Hematopoietic multipotent progenitor cell treated with erythropoietin and hydrocortisone succinate and interleukin-3 and kit ligand, for 17 days (in vitro differentiated cells): Measurements from ENCODE around the gene NPIPA2.
"Not testable (repeated sequence)": the region's sequence is repeated elsewhere in the genome, so short reads cannot be mapped to it uniquely, and the experiment has no call there.

Experiments used
- DNase-seq: peaks from one replicate; pipeline ENCODE4 v3.0.0-alpha.2; 2015; ENCODE audit warnings: low spot score

NPIPA2 gene

DNA sequence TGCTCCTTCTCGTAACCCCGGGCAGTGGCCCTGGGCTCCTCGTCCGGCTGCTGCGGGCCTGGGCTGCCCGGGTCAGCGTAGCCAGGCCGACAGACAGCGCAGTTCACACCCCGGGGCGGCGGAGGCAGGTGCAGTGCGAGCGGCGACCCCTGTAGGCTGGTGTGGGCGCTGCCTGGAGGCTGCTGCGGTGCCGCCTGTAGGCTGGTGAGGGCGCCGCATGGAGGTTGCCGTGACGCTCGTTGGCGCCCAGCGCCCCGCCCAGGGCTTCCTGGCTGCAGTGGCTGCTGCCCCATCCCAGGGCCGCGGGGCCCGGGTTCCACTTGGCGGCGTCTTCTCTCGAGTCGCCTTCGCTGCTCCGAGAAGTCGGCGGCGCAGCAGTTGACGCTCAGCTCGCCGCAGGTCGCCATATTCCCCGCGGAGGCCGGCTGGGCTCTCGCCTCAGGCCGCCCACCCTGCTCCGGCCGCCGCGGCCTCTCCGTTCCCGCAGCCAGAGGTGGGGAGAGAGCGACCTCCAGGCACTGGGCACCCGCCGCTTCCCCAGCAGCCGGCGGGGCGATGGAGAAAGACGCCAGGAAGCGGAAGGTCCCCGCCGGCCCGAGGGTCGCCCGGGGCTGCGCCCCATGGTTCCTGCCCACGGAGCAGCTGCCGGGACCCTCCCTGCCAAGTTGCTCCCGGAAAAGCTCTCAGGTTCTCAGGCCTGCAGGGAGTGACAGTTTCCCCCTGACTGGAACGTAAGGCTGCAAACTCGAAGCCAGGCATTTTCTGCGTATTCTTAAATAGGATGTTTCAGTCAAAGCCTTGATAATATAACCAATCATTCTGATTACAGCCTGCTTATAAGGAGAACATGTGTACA is at the start of gene NPIPA2:
Gene NPIPA2 (plus strand): TSS at position 261 of the 856 bp plus-strand sequence. CDS start 5,533 bp downstream, outside the sequence.
- not testable (repeated sequence) for DNase-seq

DNA sequence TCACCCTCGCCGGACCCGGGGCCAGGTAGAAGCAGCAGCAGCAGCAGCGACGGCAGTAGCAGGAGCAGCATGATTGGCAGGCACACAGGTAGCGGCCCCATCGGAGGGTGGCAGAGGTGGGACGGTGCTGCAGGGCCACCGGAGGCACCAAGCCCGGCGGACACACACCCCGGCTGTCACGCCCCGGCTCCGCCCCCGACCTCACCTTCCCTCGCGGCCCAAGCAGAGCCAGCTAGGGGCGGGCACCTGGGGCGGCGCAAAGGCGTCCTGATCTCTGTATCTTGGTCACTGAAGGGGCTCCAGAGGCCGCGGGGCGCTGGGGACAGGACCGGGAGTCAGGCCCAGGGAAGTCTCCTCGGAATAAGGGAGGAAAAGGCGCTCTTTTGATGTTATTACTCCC is 48.2 kb upstream of the NPIPA2 start, which contains the start of gene PLA2G10:
Gene PLA2G10 (minus strand): TSS at position 180 of the 400 bp plus-strand sequence. CDS start 79 bp downstream, at position 101.
- DNase-seq, result not testable (repeated sequence)

DNA sequence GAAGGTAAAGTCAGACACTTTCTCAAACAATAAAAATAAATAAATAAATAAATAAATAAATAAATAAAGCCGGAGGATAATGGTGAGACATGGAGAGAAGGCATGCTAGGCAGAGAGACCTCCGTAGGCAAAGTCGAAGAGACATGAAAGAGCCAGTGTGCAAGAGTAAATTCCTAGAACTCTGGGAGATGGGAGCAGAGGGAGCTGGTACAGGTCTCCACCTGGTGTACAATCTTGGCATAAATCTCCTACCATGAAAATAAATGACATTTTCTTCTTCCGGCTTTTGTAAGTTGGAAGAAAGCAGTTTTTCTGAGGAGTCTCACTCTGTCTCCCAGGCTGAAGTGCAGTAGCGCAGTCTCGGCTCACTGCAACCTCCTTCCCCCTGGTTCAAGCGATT is 40.5 kb upstream of the NPIPA2 start:
- not testable (repeated sequence) for DNase-seq

DNA sequence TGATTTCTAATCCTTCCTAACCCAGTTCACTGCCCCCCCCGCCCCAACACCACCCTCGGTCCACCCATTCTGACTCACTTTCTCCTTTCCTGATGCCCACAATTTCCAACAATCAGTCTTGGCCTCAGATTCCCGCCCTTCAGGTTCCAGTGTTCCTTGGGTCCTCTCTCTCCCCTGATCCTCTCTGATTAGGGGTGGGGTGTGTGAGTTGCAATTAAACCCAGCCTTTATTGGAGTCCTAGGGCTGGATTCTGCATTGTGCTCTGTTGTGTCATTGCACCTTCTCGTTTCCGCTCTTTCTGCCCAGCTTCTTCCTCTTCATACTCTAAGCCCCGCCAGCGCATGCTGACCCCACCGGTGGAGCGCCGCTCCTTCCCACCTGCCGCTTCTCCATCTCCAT is 39.7 kb upstream of the NPIPA2 start:
- not testable (repeated sequence) for DNase-seq

DNA sequence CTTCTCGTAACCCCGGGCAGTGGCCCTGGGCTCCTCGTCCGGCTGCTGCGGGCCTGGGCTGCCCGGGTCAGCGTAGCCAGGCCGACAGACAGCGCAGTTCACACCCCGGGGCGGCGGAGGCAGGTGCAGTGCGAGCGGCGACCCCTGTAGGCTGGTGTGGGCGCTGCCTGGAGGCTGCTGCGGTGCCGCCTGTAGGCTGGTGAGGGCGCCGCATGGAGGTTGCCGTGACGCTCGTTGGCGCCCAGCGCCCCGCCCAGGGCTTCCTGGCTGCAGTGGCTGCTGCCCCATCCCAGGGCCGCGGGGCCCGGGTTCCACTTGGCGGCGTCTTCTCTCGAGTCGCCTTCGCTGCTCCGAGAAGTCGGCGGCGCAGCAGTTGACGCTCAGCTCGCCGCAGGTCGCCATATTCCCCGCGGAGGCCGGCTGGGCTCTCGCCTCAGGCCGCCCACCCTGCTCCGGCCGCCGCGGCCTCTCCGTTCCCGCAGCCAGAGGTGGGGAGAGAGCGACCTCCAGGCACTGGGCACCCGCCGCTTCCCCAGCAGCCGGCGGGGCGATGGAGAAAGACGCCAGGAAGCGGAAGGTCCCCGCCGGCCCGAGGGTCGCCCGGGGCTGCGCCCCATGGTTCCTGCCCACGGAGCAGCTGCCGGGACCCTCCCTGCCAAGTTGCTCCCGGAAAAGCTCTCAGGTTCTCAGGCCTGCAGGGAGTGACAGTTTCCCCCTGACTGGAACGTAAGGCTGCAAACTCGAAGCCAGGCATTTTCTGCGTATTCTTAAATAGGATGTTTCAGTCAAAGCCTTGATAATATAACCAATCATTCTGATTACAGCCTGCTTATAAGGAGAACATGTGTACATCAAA is 38.9 kb upstream of the NPIPA2 start, which contains the start of gene NPIPA3:
Gene NPIPA3 (plus strand): TSS at position 256 of the 856 bp plus-strand sequence. CDS start 5,533 bp downstream, outside the sequence.
- DNase-seq, result not testable (repeated sequence)

DNA sequence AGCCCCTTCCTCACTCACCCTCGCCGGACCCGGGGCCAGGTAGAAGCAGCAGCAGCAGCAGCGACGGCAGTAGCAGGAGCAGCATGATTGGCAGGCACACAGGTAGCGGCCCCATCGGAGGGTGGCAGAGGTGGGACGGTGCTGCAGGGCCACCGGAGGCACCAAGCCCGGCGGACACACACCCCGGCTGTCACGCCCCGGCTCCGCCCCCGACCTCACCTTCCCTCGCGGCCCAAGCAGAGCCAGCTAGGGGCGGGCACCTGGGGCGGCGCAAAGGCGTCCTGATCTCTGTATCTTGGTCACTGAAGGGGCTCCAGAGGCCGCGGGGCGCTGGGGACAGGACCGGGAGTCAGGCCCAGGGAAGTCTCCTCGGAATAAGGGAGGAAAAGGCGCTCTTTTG is 9.1 kb upstream of the NPIPA2 start:
- not testable (repeated sequence) for DNase-seq

DNA sequence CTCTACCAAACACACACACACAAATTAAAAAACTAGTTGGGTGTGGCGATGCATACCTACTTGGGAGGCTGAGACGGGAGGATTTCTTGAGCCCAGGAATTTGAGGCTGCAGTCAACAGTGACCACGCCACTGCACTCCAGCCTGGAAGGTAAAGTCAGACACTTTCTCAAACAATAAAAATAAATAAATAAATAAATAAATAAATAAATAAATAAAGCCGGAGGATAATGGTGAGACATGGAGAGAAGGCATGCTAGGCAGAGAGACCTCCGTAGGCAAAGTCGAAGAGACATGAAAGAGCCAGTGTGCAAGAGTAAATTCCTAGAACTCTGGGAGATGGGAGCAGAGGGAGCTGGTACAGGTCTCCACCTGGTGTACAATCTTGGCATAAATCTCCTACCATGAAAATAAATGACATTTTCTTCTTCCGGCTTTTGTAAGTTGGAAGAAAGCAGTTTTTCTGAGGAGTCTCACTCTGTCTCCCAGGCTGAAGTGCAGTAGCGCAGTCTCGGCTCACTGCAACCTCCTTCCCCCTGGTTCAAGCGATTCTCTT is 1.4 kb upstream of the NPIPA2 start:
- not testable (repeated sequence) for DNase-seq

DNA sequence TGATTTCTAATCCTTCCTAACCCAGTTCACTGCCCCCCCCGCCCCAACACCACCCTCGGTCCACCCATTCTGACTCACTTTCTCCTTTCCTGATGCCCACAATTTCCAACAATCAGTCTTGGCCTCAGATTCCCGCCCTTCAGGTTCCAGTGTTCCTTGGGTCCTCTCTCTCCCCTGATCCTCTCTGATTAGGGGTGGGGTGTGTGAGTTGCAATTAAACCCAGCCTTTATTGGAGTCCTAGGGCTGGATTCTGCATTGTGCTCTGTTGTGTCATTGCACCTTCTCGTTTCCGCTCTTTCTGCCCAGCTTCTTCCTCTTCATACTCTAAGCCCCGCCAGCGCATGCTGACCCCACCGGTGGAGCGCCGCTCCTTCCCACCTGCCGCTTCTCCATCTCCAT is 539 bp upstream of the NPIPA2 start:
- not testable (repeated sequence) for DNase-seq

DNA sequence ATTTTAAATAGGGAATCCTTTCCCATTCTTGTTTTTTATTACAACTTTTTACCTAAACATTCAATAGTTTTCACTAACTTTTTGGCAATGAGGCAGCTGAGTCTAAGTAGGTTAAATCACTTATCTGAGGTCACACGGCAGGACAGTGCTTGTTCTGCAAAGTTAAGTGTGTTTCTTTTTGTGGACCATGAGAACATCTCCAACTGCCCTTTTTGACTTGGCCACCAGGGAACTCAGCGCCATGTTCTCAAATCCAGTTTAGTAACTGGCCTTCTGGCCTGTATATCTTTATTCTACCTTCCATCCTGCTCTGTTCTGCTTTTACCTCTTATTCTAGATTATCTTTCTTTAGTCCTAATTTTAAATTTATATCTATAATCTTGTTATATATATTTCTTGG is 31.3 kb downstream of the NPIPA2 start:
- not testable (repeated sequence) for DNase-seq

DNA sequence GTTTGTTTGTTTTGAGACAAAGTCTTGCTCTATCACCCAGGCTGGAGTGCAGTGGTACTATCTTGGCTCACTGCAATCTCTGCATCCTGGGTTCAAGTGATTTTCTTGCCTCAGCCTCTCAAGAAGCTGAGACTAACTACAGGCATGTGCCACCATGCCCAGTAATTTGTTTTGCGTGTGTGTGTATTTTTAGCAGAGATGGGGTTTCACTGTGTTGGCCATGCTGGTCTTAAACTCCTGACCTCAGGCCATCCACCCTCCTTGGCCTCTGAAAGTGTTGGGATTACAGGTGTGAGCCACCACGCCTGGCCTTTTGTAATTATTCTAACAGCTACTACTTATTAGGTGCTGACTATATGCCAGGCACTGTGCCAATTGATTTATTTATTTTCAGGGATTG is 33.3 kb downstream of the NPIPA2 start:
- DNase-seq, result not testable (repeated sequence)

DNA sequence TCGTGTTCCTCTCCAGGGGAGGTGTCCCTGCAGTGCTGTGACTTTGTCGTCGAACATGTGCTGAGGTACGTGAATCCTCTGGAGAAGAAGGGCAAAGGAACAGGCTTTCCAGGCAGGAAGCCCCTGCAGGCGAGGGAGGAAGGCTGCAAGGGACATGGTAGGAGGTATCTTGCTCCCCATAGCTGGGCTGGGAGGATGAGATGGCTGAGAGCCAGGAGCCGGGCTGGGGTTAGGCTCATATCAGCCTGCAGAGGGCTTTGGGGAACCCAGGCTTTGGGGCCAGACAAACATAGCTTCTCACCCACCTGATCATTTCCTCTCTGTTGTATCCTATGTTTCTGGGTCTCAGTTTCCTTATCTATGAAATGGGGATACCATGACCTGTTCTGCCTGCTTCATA is 34.4 kb downstream of the NPIPA2 start:
- not testable (repeated sequence) for DNase-seq

DNA sequence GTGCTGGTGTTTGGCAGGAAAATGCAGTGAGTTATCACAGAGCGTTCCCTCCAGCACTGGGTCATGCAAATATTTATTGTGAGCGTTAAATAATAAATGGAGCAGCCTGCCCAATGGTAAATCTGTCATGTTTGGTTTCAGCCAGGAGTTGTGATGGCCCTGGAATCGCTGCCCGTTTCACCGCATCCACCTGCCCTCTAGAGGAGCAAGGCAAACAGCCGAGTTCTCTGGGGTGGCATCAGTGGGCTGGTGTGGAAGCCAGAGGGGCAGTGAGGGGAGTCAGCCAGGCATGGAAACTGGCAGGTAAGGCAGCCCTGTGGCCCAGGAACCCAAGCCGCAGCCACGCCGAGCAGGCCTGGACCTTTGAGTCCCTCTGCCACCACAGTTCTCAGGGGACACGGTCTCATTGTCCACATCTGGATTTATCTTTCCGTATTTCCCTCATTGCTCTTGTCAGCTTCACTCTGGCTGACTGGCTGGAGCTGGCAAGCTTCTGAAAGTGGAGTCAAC is 37.1 kb downstream of the NPIPA2 start:
- not testable (repeated sequence) for DNase-seq

DNA sequence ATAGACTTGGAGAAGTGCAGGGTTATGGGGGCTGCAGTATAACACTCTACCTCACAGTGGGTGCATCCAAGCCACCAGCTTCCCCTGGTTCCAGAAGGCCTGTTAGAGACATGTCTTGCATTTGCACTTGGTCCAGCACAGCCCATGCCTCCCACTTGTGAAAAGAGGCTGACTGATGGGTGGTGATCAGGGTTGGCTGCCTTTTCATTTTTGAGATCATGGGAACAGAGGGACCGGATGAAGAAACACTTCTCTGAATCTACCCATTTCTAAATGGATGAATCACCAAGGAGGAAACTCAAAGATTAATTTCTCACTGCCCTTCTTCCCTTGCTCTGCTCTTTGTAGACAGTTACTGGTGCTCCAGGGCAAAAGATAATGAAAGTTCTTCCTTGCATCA is 43.8 kb downstream of the NPIPA2 start:
- not testable (repeated sequence) for DNase-seq

DNA sequence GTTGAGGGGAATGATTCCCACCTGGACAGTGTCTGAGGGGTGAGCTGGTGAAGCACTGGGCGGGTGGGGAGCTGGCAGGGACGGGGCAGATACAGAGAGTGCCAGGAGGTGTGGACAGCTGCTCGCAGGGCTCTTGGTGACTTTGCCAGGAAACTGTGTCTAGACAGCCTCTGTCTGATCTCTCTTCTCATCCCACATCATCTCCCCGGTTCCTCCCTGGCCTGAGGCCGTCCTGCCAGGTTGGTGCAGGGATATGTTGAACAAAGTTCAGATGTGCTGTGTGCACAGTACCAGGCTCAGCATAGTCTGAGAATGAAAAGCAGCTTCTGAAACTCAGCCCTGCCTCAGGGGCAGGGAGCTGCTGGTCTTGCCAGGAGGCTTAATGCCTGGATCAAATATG is 47.2 kb downstream of the NPIPA2 start:
- DNase-seq, result not testable (repeated sequence)

DNA sequence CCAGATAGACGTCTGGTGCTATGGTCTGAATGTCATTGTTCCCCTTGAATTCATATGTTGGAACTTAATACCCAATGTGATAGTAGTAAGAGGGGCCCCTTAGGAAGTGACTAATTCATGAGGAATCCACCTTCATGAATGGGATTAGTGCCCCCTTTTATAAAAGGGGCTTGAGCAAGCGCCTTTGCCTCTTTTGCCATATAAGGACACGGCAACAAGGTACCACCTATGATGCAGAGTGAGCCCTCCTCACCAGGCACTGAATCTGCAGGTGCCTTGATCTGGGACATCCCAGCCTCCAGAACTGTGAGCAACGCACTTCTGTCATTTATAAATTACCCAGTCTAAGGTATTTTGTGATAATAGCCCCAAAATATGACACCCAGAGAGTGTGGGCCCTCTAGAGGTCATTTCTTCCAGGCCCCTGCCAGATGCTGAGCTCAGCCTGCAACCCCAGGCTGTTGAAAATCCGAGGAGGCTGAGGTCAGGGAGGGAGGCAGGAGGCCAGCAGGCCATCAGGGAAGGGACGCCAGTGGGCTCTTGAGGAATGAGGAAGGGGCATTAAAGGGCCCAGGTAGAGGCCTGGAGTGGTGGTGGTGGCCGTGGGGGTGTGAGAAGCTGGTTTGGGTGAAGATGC is 48.1 kb downstream of the NPIPA2 start:
- DNase-seq, result not testable (repeated sequence)

DNA sequence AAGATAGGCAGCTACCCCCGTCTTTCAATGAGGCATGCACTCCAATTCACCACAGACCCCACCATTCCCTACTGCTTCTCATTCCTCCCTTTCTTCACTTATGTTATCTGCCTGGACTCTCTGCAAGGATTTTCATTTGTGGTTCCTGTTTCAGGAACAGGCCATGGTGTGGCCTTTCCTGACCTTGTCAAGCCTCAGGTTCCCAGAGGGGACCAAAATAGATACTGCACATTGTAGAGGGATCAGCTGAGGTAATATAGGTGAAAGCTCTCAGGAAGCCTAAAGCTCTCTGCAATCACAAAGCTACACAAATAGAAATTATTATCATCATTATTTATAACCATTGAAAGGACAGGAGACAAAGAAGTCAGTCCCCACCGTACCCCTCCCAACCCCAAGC is 50.6 kb downstream of the NPIPA2 start:
- DNase-seq, result not testable (repeated sequence)

DNA sequence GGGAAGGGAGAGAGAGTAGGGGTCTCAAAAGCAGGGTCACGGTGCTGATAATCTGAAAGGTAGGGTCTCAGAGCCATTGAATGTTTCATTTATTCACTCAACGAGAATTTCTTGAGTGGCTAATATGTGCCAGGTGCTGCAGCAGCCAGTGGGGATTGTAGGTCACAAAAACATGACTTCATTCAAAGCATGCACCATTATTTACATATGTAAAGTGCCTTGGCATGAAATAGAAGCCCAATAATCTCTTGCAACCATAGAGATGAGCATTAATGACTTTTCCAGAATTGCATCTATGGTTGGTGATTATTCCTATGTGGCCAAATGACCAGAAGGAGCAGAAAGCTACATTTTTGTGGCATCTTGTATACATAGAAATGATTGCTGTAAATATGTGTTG is 55.2 kb downstream of the NPIPA2 start:
- not testable (repeated sequence) for DNase-seq

DNA sequence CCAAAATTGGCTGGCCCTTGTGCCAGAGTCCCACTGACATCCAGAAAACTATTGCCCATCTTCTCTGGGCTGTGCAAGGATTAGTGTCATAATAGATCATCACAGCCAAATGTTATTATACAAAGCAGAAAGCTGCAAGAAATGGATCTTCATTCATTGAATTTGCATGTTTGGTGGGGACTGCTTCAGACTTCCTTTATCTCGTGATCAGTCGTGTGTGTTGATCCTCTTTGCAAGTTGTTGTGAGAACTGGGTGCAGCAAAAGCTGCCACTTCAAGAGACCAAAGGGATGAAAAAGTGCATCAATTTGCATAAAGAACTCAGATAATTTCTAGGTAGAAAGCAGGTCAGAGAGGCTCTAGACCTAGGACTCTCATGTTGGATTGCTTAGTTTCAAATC is 61.2 kb downstream of the NPIPA2 start:
- not testable (repeated sequence) for DNase-seq

DNA sequence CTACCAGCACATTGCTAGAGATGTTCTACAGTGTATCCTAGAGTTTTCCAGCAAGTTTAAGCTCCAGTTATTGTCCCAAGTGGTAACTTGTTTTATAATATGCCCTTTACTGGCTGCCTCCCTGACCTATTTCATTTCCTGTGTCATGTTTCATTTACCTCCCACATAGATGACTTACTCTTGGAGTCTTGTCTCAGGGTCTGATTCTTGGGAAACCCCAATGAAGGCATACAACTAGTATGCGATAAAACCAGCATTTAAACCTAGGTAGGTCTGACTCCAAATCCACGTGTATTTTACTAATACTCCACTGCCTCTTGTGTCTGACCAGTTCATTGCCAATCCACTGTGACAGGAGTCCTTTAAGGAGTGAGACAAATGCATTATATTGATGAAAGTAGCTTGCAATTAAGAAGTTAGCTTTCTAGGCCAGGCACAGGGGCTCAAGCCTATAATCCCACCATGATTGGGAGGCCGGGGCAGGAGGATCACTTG is 64.9 kb downstream of the NPIPA2 start:
- not testable (repeated sequence) for DNase-seq

DNA sequence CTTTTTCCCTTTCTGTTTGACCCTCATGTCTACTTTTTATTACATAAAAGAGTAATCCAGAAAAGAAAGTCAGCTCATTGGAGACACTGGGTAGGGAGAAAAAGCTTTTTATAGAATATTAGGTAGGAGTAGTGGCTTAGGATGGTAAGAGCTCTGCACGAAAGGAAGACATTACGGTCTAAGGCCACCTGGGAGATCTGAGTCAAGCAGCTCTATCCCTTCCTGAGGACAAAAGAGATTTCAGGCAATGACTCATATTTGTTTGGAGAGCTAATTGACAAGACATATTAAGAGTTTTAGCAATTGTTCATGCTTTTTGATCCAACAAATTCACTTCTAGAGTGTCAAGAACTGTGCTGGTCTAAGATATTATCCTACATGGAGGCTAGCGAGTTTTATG is 71.6 kb downstream of the NPIPA2 start:
- DNase-seq, result not testable (repeated sequence)
